Hematopoietic multipotent progenitor cell treated with erythropoietin and hydrocortisone succinate and interleukin-3 and kit ligand, for 17 days (in vitro differentiated cells): ENCODE results near the gene NFATC1.

Experiments used
- DNase-seq: peaks from one replicate; pipeline ENCODE4 v3.0.0-alpha.2; 2015; ENCODE audit warnings: low spot score

NFATC1 gene

DNA sequence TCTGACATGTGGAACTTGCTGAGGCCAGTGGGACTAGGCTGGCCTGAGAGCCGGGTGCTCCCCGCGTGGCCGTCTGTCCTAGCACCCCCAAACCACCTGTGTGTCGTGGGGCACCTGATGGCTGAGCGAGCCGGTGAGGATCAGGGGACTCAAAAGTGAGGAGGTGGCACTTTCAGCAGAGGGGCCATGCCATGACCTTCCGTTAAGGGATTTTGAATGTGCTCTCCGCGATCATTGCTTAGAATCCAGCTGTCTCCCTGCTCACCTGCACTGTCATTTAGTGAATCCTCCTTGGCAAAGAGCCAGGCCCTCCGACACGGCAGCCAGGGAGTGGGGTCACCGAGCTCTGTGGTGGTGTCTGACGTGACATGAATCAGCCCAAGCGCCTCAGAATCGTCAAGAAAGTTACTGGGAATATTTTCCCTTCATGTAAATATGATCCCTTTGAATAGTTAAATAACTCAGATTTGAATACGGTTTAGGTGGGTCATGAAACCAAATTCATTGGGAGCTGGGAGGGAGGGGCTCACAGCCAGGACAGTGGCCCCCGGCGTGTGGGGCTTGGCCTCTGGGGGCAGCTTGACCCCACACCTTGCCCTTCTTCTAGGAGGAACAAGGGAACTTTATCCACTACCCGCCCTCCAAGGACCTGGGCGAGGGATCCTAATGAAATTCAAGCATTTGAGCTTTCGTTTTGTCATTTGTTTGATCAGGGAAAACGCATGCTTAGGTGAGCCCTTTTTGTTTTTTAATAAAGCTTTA, 9.5 kb downstream of the NFATC1 start:
- DNase-seq, result no peak

DNA sequence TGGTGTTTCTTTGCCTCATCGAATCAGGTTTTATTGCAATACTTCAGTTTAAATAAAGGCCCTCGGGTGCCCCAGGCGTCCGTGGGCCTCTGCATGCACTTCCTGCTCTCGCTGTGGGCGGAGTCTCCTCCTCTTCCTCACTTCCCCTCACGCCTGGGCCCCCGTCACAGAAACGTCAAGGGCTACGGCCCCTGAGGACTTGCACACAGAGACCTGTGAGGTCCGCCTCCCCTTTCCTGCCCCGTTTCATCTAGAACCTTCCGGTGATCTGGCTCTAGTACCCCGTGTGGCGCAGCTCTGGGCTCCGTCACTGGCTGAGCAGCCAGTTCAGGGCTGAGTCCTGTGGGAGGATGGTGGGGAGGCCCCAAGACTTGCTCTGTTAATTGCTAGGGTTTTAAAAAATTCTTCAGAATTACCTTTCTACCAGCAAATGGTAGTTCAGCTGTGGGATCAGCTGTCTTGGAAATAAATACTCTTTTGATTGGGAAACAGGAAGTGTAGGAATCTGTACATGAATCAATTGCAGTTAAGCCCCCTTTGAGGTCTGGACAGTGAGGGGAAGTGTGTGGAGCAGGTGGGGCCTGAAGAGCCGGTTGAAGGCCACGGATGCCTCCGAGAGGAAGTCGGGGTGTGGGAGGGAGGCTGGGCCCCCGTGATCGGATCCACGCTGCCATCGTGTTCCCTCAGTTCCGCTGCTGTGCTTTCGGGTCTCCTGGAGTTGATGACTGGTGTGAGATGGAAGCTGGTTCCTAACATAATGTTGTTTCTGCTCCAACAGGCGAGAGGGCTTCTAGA, 10.2 kb downstream of the NFATC1 start:
- peak; percentile 20 for DNase-seq

DNA sequence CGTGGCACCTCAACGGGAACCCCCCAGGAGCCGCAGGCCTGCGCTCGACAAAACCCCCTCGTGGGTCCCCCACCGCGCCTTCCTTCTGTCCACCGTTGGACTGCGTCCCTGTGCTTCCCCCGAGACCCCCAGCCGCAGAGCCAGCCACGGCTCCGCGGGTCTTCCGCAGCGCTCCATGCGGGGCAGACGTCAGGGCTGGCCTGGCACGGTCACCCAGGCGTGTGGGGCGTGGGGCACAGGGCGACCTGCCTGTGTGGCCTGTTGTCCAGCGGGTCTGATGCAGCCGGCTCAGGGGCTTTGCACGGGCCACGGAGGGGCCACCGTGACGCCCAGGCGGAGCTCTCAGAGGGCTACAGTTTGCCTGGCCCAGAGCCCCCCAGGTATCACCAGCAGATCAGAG, 11.0 kb downstream of the NFATC1 start:
- DNase-seq, result no peak

DNA sequence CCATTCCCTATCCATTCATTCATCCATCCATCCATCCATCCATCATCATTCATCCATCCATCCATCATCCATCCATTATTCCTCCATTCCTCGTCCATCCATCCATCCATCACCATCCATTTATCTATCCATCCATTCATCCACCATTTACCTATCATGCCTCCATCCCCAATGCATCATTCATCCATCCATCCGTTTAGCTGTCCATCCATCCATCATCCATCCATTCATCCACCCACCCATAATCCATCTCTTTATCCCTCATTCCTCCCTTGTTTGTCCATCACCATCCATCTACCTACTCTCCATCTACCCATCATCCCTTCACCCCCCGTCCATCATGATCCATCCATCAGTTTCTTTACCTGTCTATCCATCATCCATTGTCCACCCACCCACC, 13.6 kb downstream of the NFATC1 start:
- no peak for DNase-seq

DNA sequence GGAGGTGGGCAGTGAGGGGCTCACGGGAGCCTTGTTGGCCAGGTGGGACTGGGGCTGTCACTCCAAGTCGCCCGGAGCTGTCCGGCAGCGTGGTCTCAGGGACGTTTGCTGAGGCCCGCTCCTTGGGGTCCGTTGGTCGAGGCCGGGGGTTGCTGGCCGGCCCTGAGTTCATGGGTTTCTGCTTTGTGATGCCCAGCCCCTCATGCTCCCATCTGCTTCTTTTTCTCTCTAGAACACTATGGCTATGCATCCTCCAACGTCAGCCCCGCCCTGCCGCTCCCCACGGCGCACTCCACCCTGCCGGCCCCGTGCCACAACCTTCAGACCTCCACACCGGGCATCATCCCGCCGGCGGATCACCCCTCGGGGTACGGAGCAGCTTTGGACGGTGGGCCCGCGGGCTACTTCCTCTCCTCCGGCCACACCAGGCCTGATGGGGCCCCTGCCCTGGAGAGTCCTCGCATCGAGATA, 14.5 kb downstream of the NFATC1 start:
- no peak for DNase-seq

DNA sequence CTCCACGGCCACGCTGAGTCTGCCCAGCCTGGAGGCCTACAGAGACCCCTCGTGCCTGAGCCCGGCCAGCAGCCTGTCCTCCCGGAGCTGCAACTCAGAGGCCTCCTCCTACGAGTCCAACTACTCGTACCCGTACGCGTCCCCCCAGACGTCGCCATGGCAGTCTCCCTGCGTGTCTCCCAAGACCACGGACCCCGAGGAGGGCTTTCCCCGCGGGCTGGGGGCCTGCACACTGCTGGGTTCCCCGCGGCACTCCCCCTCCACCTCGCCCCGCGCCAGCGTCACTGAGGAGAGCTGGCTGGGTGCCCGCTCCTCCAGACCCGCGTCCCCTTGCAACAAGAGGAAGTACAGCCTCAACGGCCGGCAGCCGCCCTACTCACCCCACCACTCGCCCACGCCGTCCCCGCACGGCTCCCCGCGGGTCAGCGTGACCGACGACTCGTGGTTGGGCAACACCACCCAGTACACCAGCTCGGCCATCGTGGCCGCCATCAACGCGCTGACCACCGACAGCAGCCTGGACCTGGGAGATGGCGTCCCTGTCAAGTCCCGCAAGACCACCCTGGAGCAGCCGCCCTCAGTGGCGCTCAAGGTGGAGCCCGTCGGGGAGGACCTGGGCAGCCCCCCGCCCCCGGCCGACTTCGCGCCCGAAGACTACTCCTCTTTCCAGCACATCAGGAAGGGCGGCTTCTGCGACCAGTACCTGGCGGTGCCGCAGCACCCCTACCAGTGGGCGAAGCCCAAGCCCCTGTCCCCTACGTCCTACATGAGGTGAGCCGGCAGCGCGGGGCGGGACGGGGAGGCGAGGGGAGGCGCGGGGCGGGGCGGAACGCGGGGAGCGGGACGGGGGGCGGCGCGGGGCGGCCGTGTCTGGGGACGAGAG, 15.2 kb downstream of the NFATC1 start:
- DNase-seq, result no peak

DNA sequence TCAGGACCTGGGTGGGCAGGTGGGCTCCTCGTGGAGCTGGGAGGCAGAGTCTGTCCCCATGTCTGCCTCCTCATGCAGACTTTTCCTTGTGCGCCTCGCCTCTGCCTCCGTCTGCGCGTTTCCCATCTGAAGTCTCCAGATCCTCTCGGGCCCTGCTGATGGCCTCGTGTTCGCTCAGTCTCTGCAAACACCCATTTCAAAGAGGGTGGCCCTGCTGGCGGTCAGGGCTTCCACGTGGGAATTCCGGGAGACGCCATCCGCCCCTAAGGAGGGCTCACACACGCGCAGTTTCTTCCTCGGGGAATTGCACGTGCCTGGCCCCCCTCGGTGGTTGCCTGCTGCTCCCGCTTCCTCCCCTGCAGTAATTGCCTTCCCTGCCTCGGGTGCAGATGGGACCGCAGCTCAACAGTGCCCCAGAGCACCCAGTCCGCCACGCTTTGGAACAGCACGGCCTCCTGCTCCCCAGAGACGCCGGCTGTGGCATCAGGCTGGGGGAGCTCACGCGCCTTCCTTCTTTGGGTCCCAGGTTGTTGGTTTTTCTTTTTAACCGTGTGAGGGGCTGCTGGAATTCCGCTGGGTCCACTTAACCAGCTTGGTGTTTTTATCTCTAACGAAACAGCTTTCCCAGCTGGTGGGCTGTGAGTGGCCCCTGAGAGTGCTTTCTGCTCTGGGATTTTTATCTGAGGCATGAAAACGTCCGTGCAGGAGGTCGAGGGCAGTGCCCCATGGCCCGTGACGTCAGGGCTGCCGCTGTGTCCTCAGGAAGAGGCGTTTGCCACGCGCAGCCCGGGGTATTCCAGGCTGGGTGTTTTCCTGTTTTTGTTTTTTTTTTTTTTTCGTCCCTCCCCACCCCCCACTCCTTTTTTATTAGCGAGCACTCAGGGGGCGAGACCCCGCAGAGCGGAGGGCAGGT, 16.1 kb downstream of the NFATC1 start:
- no peak for DNase-seq

DNA sequence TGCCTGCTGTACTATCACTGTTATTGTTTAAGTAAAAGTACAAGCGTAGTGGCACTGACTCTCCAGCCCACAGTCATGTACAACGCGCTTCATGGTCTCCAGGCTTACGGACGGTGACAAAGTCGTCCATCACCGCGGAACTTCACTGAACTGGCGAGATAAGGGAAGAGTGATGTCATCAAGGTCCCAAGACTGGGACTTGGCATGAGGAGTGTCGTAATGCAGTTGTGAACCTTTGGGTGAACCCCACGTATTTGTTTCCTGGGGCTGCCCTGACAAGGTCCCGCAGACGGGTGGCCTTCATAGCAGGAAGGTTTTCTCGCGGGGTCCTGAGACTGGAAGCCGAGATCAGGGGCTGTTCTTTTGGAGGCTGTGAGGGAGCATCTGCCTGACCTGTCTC, 17.3 kb downstream of the NFATC1 start:
- DNase-seq, result no peak

DNA sequence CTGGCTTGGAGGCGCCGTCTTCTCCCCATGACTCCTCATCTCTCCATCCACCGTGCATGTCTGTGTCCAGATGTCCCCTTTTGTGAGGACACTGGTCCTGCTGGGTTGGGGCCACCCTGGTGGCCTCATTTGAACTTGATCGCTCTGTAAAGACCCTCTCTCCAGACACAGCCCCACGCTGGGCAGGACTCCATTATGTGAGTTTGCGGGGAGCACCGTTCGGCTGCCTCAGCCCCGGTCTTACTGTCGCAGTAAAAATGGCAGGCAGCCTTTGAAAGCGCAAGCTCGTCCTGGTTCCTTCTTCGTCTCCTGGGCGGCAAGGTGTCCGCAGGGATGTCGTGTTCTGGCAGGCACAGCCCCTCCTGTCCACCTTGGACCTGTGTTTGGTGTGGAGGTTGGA, 17.7 kb downstream of the NFATC1 start:
- DNase-seq, result no peak

DNA sequence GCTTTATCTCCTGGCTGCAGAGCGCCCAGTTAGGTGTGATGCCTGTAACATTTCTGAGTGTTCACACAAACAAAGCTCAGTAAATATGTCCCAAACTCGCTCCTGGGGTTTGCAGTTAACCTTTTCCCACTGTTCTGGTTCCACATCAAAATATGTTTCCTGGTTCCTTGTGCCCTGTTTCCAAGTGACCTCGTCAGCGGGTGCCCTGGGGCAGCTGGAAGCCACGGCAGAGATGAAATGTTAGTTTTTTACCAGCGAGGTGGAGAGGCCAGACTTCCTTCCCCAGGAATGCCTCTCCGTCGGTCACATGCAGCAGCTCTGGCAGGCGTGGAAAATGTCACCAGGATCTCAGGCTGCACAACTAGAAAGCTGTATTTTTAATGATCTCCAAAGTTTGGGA, 18.2 kb downstream of the NFATC1 start:
- no peak for DNase-seq

DNA sequence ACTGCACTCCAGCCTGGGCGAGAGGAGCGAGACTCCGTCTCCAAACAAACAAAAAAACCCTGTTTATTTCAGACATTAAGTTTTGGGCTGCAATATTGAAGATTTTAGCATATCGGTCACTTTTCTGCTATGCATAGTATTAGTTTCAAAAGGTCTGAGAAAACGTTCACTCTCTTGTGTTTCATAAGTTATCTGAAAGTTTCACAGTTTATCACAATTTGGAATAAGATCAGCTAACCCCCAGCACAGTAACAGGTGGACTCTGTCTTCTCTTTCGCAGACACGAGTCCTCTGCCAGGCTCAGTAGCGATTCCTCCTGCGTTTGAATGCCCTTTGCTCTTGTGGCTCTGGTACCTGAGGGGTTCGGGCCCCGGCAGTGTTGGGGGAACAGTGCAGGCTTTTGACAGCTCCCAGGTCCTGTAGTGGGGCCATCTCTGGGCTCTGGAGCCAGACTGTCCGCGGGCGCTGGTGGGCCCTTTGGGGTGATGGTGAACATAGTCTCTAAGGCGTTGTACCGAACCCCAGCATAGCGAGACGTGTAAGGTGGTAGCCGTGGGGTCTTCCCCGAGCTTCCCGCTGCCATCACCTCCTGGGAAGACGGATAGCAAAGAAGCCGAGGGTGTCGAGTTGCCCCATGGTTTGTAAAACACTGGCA, 20.4 kb downstream of the NFATC1 start:
- DNase-seq, result no peak

DNA sequence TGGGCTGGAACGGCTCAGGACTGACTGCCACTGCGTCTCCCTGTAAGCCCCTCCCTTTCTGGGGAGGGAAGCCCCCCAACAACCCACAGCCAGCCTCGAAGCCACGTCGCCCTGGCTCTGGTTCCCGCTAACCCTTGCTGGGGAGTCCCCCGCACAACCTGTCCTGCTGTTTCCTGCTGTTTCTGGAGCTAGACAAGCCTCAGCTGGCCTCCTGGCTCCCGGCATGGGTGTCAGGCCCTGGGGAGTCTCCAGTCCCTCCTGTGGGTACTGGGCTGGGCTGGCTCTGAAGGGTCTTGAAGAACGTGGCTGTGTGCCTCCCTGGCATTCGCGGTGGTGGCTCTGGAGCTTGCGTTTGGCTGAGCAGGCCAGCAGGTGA, 20.9 kb downstream of the NFATC1 start:
- DNase-seq, result no peak

DNA sequence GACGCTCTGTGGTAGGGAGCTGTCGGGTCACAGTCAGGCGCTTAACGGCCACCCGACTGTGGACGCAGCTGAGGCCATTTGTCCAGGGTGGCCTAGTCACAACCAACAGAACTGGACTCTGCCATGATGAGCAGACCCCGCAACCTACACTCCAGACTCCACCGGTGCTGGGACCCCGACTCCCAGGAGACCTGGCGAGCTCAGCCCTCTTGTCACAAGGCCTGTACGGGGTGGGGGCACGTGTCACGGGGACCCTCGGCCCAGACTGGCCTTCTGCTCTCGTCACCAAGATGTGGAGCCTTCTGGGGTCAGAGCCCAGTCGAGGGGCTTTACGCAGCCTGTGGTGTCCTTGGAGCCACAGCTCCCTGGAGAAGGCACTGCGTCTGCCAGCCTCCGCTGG, 22.5 kb downstream of the NFATC1 start:
- DNase-seq, result no peak

DNA sequence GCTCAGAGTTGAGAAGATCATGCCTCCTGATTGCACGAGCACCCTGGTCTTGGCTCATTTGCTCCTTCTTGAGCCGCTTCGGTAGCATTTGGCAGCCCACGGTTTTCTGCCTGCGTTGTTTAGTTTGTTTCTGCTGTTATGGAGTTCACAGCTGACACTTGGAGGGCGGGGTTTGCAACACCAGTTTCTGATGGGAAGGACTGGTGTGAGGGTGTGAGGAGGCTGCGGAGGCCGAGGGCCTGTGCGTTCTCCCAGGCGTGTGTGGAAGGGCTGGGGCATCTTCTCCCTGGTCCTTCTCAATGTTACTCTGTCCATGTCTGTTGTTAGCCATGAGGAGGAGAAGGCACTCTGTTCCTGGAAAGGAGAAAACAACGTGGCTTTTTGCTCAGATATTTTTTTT, 22.9 kb downstream of the NFATC1 start:
- no peak for DNase-seq

DNA sequence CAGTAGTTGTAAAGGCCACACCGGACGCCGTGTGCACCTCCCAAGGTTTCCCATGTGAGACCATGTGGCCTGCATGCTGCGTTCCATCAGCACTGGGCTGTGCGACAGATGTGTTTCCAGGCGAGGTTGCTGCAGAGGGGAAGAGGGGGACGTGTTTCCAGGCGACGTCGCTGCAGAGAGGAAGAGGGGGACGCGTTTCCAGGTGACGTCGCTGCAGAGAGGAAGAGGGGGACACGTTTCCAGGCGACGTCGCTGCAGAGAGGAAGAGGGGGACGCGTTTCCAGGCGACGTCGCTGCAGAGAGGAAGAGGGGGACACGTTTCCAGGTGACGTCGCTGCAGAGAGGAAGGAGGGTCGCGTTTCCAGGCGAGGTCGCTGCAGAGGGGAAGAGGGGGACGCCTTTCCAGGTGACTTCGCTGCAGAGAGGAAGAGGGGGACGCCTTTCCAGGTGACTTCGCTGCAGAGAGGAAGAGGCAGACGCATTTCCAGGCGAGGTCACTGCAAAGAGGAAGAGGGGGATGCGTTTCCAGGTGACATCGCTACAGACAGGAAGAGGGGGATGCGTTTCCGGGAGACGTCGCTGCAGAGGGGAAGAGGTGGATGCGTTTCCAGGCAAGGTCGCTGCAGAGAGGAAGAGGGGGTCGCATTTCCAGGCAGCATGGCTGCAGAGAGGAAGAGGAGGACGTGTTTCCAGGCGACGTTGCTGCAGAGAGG, 24.5 kb downstream of the NFATC1 start:
- DNase-seq, result no peak

DNA sequence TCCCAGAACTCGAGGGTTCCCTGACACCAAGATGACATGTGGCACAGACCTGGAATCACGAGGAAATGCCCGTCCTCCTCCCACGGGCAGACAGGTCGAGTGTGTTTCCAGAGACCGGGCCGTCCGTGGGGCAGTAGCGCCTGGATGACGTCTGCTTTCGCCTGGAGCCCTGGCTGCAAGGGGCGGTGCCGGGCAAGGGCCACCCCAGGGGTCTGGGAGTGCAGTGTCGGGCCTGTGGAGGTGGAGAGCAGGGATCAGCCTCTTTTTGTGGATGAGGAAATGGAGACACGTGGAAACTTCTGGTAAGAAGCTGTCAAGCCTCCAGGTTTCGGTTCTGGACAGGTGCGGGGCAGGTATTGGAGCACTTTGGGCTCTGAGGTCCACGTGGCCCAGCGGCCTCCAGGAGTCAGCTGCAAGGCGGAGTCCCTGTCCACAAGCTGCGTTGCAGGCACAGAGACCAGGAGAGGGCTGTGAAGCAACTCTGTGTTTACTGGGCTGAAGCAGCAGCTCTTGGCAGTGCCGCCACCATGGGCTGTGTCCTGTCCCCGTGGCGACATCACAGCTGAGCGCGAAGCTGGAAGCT, 25.6 kb downstream of the NFATC1 start:
- DNase-seq, result no peak

DNA sequence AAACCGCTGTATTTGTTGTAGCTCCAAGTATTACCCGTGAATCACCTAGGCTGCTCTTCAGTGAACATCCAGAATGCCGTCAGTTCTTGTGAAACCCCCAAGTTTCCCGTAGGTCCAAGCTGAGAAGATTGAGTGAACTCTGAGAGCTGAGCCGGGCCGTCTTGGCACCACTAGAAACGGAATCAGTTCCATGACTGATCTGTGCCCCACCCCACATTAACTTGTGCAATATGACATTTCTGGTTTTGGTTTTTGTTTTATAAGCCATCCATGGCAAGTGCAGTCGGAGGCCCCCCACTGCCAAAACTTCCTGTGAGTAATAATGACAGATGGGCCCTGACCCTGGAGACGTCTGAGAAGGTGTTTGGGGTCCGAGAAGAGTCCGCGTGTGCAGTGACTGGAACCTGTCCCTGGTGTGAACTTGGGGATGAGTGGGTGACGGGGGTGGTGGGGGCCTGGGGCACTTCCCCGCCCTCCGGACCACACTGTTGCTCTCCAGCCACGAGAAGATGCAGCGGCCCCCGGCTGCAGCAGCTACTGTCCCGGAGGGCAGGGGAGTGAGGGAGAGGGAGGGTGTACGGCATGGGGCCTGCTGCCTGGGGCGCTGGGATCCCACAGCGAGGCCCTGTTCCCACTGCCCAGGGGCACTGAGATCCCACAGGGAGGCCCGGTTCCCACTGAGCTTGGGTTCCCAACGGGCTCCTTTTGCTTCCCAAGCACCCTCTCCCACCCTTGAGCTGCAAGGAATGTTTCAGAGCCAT, 26.5 kb downstream of the NFATC1 start:
- no peak for DNase-seq

DNA sequence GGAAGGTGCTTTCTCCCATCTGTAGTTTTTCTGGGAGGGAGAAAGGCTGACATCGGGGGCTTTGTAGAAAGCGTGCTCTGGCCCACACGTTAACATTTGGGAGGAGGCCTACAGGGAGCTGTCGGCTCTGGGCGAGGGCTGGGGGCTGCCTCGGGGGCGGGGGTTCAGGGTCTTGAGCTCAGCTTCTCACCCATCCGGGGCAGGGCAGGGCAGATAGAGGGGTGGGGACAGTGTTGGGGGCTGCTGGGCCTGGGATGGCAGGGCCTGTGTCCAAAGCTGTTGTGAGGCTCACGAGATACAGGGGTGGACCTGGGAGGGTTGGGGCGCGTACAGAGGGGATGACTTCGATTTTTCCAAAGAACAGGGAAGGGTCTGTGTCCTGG, 27.0 kb downstream of the NFATC1 start:
- DNase-seq, result no peak
